Cardiac fibroblast (primary cell): ENCODE results near the gene MICAL2.

Experiments
- DNase-seq, 2 donors: peaks; one replicate each; pipeline versions ENCODE4 v3.0.0 to v3.0.0-alpha.2; 2010; ENCODE audit warnings: low read depth in 2 of 2
- H3K4me3 ChIP-seq, 2 donors: replicated peaks in 1 of 2; 1 replicate in 1 of 2; 2 replicates in 1 of 2; pipeline ENCODE4 v1.5.1; 2011; ENCODE audit warnings: low read depth in 2 of 2, low read length in 2 of 2, mild to moderate bottlenecking in 2 of 2, moderate library complexity in 1 of 2
- CTCF ChIP-seq: IDR thresholded peaks from one replicate; pipeline ENCODE4 v1.5.1; 2011; ENCODE audit warnings: low read depth, mild to moderate bottlenecking, low read length, inconsistent platforms

Gene MICAL2

GRCh38 chr11:12287009-12287373 is 176.6 kb downstream of the MICAL2 start:
- peak; percentile 96 for DNase-seq
- TF ChIP-seq CTCF = no peak
- H3K4me3 ChIP-seq = peak overlapping the region; percentile 15 to 60

- peak; percentile 68 for TF ChIP-seq CTCF
- peak; percentile 96 to 99 for DNase-seq
- H3K4me3 ChIP-seq = peak overlapping the region; percentile 15 to 60
These were observed 177.2 kb downstream of the MICAL2 start for GRCh38 chr11:12287374-12288211.

GRCh38 chr11:12288212-12288930 is 178.0 kb downstream of the MICAL2 start:
- peak; percentile 98 for TF ChIP-seq CTCF
- DNase-seq = peak; percentile 96 to 97
- peak overlapping the region in 1 of 2 donors; percentile 60 for H3K4me3 ChIP-seq

GRCh38 chr11:12288931-12289666 is 178.7 kb downstream of the MICAL2 start:
- no peak for DNase-seq
- peak; percentile 13 for TF ChIP-seq CTCF
- no peak overlapping the region for H3K4me3 ChIP-seq

GRCh38 chr11:12289667-12290476 is 179.5 kb downstream of the MICAL2 start:
- no peak for TF ChIP-seq CTCF
- H3K4me3 ChIP-seq = no peak overlapping the region
- no peak for DNase-seq

- DNase-seq = peak in 1 of 2 donors; percentile 22
- TF ChIP-seq CTCF = no peak
- no peak overlapping the region for H3K4me3 ChIP-seq
These were observed 180.1 kb downstream of the MICAL2 start for GRCh38 chr11:12290477-12290922.
